ENCODE measurements around the gene MRPL33. TPM values are rescaled to one million over a fixed set of nuclear protein-coding genes. Genes with fewer than 3 reads are reported as not detected.

MRPL33 gene
- total RNA-seq, 1 donor from 2014 or later: 53.5 TPM

DNA sequence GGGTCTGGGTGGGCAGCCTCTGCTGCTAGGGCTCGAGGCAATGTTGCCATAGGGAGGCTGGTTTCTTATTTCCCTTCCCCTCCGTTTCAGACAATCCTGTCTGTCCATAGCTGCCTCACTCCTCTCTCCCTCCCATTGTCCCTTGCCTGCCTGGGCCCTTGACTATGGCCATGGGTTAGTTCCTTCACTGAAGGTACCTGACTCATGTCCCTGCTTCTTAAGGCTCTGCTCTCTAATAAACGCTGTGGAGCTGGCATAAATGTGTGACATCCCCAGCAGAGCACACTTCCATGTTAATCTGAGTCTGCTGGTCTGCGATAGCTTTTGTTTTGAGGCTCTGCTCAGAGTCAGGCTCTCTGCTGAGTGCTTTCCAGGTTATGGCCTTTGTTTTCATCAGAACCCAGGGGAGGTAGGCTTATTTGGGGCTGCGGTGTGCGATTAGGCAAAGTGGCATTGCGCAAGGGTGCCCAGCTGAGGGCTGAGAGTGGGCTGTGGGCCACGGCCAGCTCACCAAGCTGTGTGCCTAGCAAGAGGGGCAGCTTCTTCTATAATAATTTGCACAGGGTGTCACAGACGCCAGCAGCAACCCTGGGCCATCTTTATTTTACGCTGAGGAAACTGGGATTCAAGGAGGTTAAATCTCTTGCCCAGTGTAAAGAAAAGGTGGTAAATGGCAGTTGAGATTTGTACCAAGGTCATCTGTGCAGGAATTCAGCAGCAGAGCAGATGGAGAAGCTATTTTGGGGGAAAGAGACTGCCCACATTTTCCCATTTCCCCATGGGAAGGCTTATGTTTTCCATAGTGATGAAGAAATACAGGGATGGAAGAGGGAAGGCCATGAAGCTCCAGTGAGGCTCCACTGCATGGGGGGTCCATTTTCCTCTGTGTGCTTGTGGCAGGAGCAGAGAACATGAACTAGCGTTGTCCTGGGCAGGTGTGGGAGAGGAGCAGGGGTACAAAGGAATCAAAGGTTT, 25.6 kb downstream of the MRPL33 start:
- H3K4me3 Mint-ChIP-seq: no peak overlapping the region
- peak overlapping the region; percentile 8 for H3K27ac Mint-ChIP-seq (ENCODE audit: unreplicated experiment)
- DNase-seq (ENCODE audit: low read depth, low spot score): no peak
- peaks cover 25% of the 10 kb centered on the region for H3K4me1 Mint-ChIP-seq
- no peaks in the 10 kb centered on the region for H3K9me3 Mint-ChIP-seq
- TF ChIP-seq, protein P1, sequence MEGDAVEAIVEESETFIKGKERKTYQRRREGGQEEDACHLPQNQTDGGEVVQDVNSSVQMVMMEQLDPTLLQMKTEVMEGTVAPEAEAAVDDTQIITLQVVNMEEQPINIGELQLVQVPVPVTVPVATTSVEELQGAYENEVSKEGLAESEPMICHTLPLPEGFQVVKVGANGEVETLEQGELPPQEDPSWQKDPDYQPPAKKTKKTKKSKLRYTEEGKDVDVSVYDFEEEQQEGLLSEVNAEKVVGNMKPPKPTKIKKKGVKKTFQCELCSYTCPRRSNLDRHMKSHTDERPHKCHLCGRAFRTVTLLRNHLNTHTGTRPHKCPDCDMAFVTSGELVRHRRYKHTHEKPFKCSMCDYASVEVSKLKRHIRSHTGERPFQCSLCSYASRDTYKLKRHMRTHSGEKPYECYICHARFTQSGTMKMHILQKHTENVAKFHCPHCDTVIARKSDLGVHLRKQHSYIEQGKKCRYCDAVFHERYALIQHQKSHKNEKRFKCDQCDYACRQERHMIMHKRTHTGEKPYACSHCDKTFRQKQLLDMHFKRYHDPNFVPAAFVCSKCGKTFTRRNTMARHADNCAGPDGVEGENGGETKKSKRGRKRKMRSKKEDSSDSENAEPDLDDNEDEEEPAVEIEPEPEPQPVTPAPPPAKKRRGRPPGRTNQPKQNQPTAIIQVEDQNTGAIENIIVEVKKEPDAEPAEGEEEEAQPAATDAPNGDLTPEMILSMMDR (conservative IDR thresholded peaks at IDR 0.05): no peak
- peaks cover 3% of the 10 kb centered on the region for H3K36me3 Mint-ChIP-seq (ENCODE audit: low read depth)
- no peaks in the 10 kb centered on the region for H3K27me3 Mint-ChIP-seq (ENCODE audit: low read depth)

DNA sequence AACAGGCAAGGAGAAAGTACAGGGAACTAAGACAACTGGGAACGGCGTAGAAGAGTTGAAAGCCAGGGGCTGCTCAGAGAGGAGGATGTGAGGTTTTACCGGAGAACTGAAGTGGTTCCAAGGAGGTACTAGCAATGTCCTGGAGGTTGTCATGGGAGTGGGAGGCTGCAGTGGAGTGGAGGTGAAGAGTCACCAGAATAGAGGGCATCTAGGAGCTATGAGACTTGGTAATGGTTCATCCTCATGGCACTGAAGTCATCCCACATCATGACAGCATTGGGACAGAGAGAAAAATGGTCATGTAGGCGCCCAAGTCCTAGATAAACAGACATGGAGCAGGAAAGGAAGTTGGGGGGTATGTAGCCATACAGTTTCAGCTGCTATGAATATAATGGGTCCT, 26.3 kb downstream of the MRPL33 start:
- Mint-ChIP-seq H3K4me1 (peaks cover 21% of the 10 kb centered on the region), H3K36me3 (ENCODE audit: low read depth) (no peaks in the 10 kb centered on the region), H3K27ac (ENCODE audit: unreplicated experiment) (peak overlapping the region; percentile 8), H3K27me3 (ENCODE audit: low read depth) (no peaks in the 10 kb centered on the region), H3K9me3 (no peaks in the 10 kb centered on the region), H3K4me3 (no peak overlapping the region)
- TF ChIP-seq, protein P1 (conservative IDR thresholded peaks at IDR 0.05): no peak
- DNase-seq (ENCODE audit: low read depth, low spot score): no peak

DNA sequence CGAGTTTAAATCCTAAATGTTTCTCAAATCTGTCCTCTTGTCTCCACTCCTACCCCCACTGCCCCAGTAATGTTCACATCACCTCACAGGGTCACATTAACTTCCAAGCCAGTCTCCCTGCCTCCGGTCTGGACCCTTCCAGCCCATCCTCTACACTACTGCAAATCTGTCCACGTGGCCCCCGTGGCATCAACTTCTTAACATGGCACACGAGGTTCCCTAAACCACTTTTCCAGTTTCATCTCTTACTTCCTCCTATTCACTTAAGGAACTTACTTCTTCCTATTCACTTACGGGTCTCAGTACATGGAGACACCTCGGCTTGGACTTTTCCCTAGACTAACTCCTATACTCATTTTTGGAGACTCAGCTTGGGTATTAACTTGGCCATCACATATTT, 27.0 kb downstream of the MRPL33 start:
- Mint-ChIP-seq H3K4me3 (no peak overlapping the region), H3K9me3 (no peaks in the 10 kb centered on the region), H3K27ac (ENCODE audit: unreplicated experiment) (no peak overlapping the region), H3K27me3 (ENCODE audit: low read depth) (no peaks in the 10 kb centered on the region), H3K4me1 (peaks cover 21% of the 10 kb centered on the region), H3K36me3 (ENCODE audit: low read depth) (no peaks in the 10 kb centered on the region)
- TF ChIP-seq, protein P1 (conservative IDR thresholded peaks at IDR 0.05): no peak
- DNase-seq (ENCODE audit: low read depth, low spot score): no peak

DNA sequence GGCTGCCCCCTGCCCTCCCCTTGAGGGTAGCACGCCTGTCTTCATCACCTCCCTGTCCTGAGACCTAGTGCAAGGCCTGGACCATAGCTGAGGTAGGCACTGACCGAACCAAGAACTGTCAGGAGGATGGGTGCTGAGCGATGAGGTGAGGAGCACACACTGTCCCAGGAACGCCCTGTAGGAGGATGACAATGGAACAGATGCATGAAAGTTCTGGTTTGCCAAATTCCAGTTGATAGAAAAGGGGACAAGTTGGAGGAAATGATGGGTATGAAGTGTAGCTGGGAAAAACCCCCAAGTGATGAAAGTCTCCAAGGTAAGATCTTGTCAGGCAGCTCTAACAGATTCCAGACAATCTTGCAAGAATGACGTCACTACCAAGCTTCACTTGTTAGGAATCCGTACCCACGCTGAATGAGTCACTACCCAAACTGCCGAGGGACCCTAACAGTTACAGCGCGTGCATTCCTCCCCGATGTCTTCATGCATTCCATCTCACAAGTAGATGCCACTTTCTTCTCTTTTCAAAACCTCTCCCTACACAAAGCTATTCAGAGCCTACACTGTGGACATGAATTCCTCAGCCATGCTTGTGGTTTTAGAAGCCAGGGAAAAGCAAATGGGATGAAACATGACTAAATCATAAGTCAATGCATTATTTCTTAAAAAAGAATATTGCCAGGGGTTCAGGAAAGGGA, 27.6 kb downstream of the MRPL33 start:
- no peak overlapping the region for H3K4me3 Mint-ChIP-seq
- H3K9me3 Mint-ChIP-seq: no peaks in the 10 kb centered on the region
- DNase-seq (ENCODE audit: low read depth, low spot score): no peak
- no peak overlapping the region for H3K27ac Mint-ChIP-seq (ENCODE audit: unreplicated experiment)
- peaks cover 21% of the 10 kb centered on the region for H3K4me1 Mint-ChIP-seq
- TF ChIP-seq, protein P1 (conservative IDR thresholded peaks at IDR 0.05): no peak
- no peaks in the 10 kb centered on the region for H3K27me3 Mint-ChIP-seq (ENCODE audit: low read depth)
- H3K36me3 Mint-ChIP-seq (ENCODE audit: low read depth): no peaks in the 10 kb centered on the region

DNA sequence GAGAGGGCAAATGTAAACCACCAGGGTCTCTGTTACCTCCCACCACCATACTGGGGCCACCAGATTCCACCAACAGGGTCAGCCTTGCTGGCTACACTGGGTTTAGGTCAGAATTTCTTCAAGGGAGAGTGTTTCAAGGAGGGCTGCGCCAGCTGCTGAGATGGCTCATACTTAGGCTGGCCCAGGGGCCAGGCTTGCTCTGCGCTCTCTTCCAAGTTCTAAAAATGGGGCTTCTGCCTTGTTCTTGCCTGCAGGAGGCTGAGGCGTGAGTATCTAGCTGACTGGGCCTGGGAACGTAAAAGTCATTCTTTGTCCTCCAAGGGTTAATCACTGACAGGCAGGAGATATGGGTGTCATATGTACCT, 28.1 kb downstream of the MRPL33 start:
- no peak overlapping the region for H3K4me3 Mint-ChIP-seq
- no peaks in the 10 kb centered on the region for H3K27me3 Mint-ChIP-seq (ENCODE audit: low read depth)
- DNase-seq (ENCODE audit: low read depth, low spot score): no peak
- H3K9me3 Mint-ChIP-seq: no peaks in the 10 kb centered on the region
- H3K4me1 Mint-ChIP-seq: peaks cover 21% of the 10 kb centered on the region
- H3K36me3 Mint-ChIP-seq (ENCODE audit: low read depth): no peaks in the 10 kb centered on the region
- TF ChIP-seq, protein P1 (conservative IDR thresholded peaks at IDR 0.05): no peak
- no peak overlapping the region for H3K27ac Mint-ChIP-seq (ENCODE audit: unreplicated experiment)

Measured in neural crest cell (in vitro differentiated cells).